Breast epithelium (tissue), 4 donors: ENCODE data around the gene NT5DC4. TPM values are rescaled to one million over a fixed set of nuclear protein-coding genes. Genes with fewer than 3 reads are reported as not detected.

Experiments
- DNase-seq, 2 donors: peaks; one replicate each; pipeline ENCODE4 v3.0.0-alpha.2; 2019; ENCODE audit warnings: low spot score in 2 of 2
- H3K27ac ChIP-seq, 2 donors: fragments of 200-600 bp; sonication (generic) in 1 of 2; one replicate each; pipeline ENCODE4 v1.5.1; 2016 to 2019; ENCODE audit warnings: mild to moderate bottlenecking in 1 of 2
- H3K27me3 ChIP-seq, 2 donors: fragments of 200-600 bp; sonication (generic) in 1 of 2; one replicate each; pipeline versions ENCODE4 v1.5.1 to v1.6.0; 2017 to 2019; ENCODE audit warnings: control low read depth in 1 of 2, mild to moderate bottlenecking in 1 of 2
- H3K36me3 ChIP-seq: fragments of 200-600 bp; one replicate; pipeline ENCODE4 v1.5.1; 2019
- H3K4me1 ChIP-seq, 2 donors: fragments of 200-600 bp; sonication (generic); one replicate each; pipeline ENCODE4 v1.5.1; 2016 to 2019; ENCODE audit warnings: control low read depth in 1 of 2
- H3K4me3 ChIP-seq, 3 donors: fragments of 200-600 bp; sonication (generic); 1 replicate in 2 of 3; 2 replicates in 1 of 3; pipeline ENCODE4 v1.5.1; 2016 to 2019; ENCODE audit warnings: mild to moderate bottlenecking in 3 of 3, moderate library complexity in 2 of 3
- H3K9me3 ChIP-seq, 2 donors: fragments of 200-600 bp; sonication (generic) in 1 of 2; one replicate each; pipeline ENCODE4 v1.5.1; 2016 to 2019; ENCODE audit warnings: control low read depth in 1 of 2
- POLR2A ChIP-seq: fragments of 450-650 bp; IDR thresholded peaks from one replicate; pipeline ENCODE4 v1.6.1; 2016; ENCODE audit warnings: antibody characterized with exemption, mild to moderate bottlenecking, moderate library complexity
- POLR2AphosphoS5 ChIP-seq, 3 donors: sonication (generic); formaldehyde crosslinking; IDR thresholded peaks; one replicate each; pipeline ENCODE4 v1.6.1; 2017; ENCODE audit warnings: antibody characterized with exemption in 3 of 3
- intact Hi-C: fragments of 100-400 bp; cut with DNase I; formaldehyde crosslinking; loops from one replicate; pipeline ENCODE4 v1.15.1; 2023; ENCODE audit warnings: low total_unique reads
- total RNA-seq, 3 donors: library from RNA; depleted of rRNA; stranded (reverse); fragments of >200 nt; gene quantifications; one replicate each; pipeline ENCODE4 v1.1.0, GENCODE V29; 2016
- TF ChIP-seq, protein P1 (sequence below), 3 donors: fragments of 450-650 bp; IDR thresholded peaks; one replicate each; pipeline ENCODE4 v1.5.1; 2016 to 2017; ENCODE audit warnings: antibody characterized with exemption in 3 of 3, mild to moderate bottlenecking in 3 of 3, moderate library complexity in 3 of 3

NT5DC4 gene
- total RNA-seq, 3 donors from 2014 or later: not detected

DNA sequence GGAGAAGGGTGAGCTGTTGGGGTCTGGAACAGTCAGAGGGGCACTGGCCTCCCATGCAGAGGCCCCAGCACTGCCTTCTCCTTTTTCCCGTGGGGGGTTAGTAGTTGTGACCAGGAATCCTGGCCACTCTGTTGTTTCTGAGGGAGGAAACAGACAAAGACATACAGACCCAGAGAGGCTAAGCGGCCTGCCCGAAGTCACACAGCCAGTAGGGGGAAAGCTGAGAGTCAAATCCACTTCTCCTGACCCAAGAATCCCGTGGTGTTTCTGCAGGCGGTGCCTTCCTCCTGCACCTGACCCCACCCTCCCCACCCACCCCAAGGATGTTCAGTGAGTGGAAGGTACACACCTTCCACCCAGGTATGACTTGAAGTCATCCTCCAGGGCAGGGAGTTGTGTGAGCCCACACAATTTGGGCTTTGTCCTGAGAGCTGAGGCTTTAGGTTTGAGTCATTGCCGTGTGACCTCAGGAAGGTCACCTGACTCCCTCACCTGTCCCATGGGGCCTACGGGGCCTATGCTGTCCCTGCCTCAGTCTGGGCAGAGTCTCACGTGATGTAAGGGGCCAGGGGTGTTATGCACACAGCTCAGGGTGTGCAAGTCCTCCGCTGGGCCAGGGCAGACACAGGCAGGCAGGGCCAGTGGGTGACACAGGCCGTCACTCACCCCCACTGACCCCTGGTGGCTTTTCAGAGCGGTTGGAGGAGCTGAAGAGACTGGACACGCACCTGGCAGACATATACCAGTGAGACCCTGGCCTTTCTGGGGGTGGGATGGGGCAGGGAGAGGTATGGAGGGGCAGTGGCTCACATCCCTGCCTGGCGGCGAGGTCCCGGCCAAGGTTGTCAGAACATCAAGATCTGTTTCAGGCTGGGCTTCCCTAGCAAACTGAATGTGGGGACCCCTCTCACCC, 5.0 kb downstream of the NT5DC4 start:
- peaks cover 0 to 3% of the 10 kb centered on the region in 2 donors for H3K27me3 ChIP-seq
- H3K4me1 ChIP-seq: no peaks in the 10 kb centered on the region
- no peak overlapping the region for H3K27ac ChIP-seq
- TF ChIP-seq POLR2AphosphoS5 (IDR thresholded peaks at IDR 0.05) (no peak), POLR2A (no peak)
- TF ChIP-seq, protein P1, sequence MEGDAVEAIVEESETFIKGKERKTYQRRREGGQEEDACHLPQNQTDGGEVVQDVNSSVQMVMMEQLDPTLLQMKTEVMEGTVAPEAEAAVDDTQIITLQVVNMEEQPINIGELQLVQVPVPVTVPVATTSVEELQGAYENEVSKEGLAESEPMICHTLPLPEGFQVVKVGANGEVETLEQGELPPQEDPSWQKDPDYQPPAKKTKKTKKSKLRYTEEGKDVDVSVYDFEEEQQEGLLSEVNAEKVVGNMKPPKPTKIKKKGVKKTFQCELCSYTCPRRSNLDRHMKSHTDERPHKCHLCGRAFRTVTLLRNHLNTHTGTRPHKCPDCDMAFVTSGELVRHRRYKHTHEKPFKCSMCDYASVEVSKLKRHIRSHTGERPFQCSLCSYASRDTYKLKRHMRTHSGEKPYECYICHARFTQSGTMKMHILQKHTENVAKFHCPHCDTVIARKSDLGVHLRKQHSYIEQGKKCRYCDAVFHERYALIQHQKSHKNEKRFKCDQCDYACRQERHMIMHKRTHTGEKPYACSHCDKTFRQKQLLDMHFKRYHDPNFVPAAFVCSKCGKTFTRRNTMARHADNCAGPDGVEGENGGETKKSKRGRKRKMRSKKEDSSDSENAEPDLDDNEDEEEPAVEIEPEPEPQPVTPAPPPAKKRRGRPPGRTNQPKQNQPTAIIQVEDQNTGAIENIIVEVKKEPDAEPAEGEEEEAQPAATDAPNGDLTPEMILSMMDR (IDR thresholded peaks at IDR 0.05): no peak
- no peaks in the 10 kb centered on the region for H3K36me3 ChIP-seq
- DNase-seq: no peak
- intact Hi-C loops: loop anchor here (10.0 kb wide), 1 partner anchor 131 kb away; no protein-coding TSS in a partner anchor
- H3K4me3 ChIP-seq: no peak overlapping the region
- no peaks in the 10 kb centered on the region for H3K9me3 ChIP-seq

DNA sequence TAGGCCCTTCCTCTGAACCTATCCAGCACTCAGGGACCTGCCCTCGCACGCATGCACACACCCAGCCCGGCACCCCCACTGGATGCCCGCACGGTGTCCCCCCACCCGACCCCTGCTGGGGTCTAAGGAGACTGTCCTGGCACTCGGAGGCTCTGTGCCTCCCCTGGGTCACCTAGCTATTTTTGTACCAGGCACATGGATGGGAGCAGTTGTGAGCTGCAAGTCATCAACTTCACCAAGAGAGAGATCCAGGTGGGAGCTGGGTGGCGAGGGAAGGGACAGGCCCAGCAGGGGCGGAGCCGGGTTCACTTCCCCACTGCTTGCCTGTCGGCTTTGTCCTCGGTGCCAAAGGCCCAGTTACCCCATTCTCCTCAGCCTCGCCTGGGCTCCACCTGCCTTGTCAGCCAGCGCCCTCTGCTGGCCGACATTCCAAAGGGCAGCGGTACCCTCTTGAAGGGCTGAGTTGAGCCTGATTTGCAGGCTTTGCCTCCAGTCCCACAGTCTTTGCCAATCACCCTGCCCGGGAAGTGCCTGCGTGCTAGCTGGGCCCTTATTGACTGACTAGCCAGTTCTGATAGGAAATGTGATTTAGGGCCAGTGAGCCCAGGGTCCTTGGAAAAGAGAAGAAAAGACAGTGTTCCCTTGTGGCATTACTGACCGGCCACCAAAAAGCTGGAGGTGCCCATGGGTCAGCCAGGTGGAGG, 5.8 kb downstream of the NT5DC4 start:
- intact Hi-C loops: loop anchor here (10.0 kb wide), 1 partner anchor 132 kb away; no protein-coding TSS in a partner anchor
- H3K9me3 ChIP-seq: no peaks in the 10 kb centered on the region

DNA sequence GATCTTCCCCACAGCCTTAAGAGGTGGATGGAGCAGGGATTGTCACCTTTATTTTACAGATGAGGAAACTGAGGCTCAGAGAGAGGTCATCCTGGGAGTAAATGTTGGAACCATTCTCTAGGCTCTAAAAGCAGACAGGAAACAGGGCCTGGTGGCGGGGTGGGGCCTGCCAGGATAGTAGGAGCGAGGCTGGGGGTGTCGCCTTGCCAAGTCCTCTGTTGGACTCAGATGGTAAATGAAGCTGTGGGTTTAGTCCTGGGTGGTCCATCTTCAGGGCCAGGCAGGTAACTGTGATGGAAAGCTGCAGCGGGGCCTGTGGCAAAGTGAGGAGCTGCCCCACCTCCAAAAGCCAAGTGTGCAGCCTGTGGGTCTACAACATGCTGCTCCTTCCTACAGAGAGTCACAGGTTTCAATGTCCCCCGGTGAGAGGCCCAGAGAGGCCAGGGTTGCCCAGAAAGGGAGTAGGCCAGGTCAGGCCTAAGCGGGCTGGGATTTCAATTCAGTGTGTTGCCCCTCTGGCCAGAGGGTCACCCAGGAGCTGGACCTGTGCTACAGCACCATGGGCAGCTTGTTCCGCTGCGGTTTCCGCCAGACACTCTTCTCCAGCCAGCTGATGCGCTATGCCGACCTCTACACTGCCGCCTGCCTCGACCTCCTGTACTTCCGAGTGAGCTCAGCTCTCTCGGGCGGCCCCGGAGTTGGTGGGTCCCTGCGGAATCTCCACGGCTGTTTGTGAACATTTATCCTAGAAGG, 6.6 kb downstream of the NT5DC4 start:
- no peaks in the 10 kb centered on the region for H3K9me3 ChIP-seq
- H3K4me1 ChIP-seq: no peaks in the 10 kb centered on the region
- H3K4me3 ChIP-seq: no peak overlapping the region
- H3K27ac ChIP-seq: no peak overlapping the region
- H3K27me3 ChIP-seq: peaks cover 0 to 3% of the 10 kb centered on the region in 2 donors
- no peak for DNase-seq
- intact Hi-C loops: loop anchor here (10.0 kb wide), 1 partner anchor 133 kb away; no protein-coding TSS in a partner anchor
- TF ChIP-seq, protein P1 (IDR thresholded peaks at IDR 0.05): no peak
- TF ChIP-seq POLR2AphosphoS5 (IDR thresholded peaks at IDR 0.05): no peak
- TF ChIP-seq POLR2A: no peak
- no peaks in the 10 kb centered on the region for H3K36me3 ChIP-seq

More for the DNA sequence above, 5.8 kb downstream of the NT5DC4 start:
- H3K4me3 ChIP-seq: no peak overlapping the region
- peak; percentile 89 for DNase-seq
- no peaks in the 10 kb centered on the region for H3K4me1 ChIP-seq
- TF ChIP-seq POLR2A: no peak
- TF ChIP-seq, protein P1 (IDR thresholded peaks at IDR 0.05): peak; percentile 92
- peak; percentile 25 to 55 (median 46) for TF ChIP-seq POLR2AphosphoS5 (IDR thresholded peaks at IDR 0.05)
- no peak overlapping the region for H3K27ac ChIP-seq
- H3K27me3 ChIP-seq: peaks cover 0 to 3% of the 10 kb centered on the region in 2 donors
- H3K36me3 ChIP-seq: no peaks in the 10 kb centered on the region

DNA sequence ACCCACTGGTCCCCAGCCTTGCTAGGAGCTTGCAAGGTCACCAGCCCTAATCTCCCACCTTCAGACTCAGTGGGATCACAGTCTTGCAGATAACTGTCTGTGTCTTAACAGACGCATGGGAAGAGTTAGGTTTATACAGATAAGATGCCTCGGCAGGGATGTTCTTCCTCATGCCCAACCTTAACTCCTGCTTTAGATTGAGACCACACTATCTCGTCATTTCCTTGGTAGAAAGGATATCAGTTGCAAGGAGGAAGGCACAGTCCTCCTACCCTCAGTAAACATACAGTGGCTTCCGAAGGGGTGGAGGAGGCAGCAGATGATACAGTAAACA, 7.2 kb downstream of the NT5DC4 start:
- DNase-seq: no peak
- Histone ChIP-seq H3K4me3 (no peak overlapping the region), H3K4me1 (no peaks in the 10 kb centered on the region), H3K36me3 (no peaks in the 10 kb centered on the region), H3K27ac (no peak overlapping the region), H3K9me3 (no peaks in the 10 kb centered on the region), H3K27me3 (peaks cover 0 to 3% of the 10 kb centered on the region in 2 donors)
- intact Hi-C loops: loop anchor here (10.0 kb wide), 1 partner anchor 133 kb away; no protein-coding TSS in a partner anchor
- no peak for TF ChIP-seq POLR2A
- TF ChIP-seq POLR2AphosphoS5 (IDR thresholded peaks at IDR 0.05): no peak
- TF ChIP-seq, protein P1 (IDR thresholded peaks at IDR 0.05): no peak
